ENCODE results near the gene PRKD2. TPM values are rescaled to one million over a fixed set of nuclear protein-coding genes. Genes with fewer than 3 reads are reported as not detected.

PRKD2 gene
- total RNA-seq, 1 donor from 2014 or later: 132 TPM

- Mint-ChIP-seq H3K4me1 (ENCODE audit: unreplicated experiment) (peaks cover 29% of the 10 kb centered on the region), H3K27ac (ENCODE audit: unreplicated experiment) (peak overlapping the region; percentile 30), H3K4me3 (ENCODE audit: unreplicated experiment) (peak overlapping the region; percentile 33), H3K27me3 (ENCODE audit: unreplicated experiment) (peaks cover 12% of the 10 kb centered on the region), H3K9me3 (ENCODE audit: unreplicated experiment) (no peaks in the 10 kb centered on the region), H3K36me3 (ENCODE audit: low read depth, unreplicated experiment) (peaks cover 14% of the 10 kb centered on the region)
- DNase-seq (ENCODE audit: low spot score): no peak
- no peak for TF ChIP-seq CTCF (IDR thresholded peaks at IDR 0.05; ENCODE audit: unreplicated experiment)
These were observed 24.5 kb upstream of the PRKD2 start for GRCh38 chr19:46741447-46741846.

GRCh38 chr19:46739290-46739771 lies 22.4 kb upstream of the PRKD2 start:
- Mint-ChIP-seq H3K4me1 (ENCODE audit: unreplicated experiment) (peaks cover 18% of the 10 kb centered on the region), H3K9me3 (ENCODE audit: unreplicated experiment) (no peaks in the 10 kb centered on the region), H3K36me3 (ENCODE audit: low read depth, unreplicated experiment) (peaks cover 15% of the 10 kb centered on the region), H3K27ac (ENCODE audit: unreplicated experiment) (no peak overlapping the region), H3K4me3 (ENCODE audit: unreplicated experiment) (peak overlapping the region; percentile 6), H3K27me3 (ENCODE audit: unreplicated experiment) (peaks cover 8% of the 10 kb centered on the region)
- no peak for DNase-seq (ENCODE audit: low spot score)
- no peak for TF ChIP-seq CTCF (IDR thresholded peaks at IDR 0.05; ENCODE audit: unreplicated experiment)

GRCh38 chr19:46737761-46738171 lies 20.9 kb upstream of the PRKD2 start:
- peaks cover 25% of the 10 kb centered on the region for H3K36me3 Mint-ChIP-seq (ENCODE audit: low read depth, unreplicated experiment)
- no peak for TF ChIP-seq CTCF (IDR thresholded peaks at IDR 0.05; ENCODE audit: unreplicated experiment)
- H3K4me3 Mint-ChIP-seq (ENCODE audit: unreplicated experiment): peak overlapping the region; percentile 53
- H3K9me3 Mint-ChIP-seq (ENCODE audit: unreplicated experiment): no peaks in the 10 kb centered on the region
- H3K4me1 Mint-ChIP-seq (ENCODE audit: unreplicated experiment): peaks cover 8% of the 10 kb centered on the region
- peak overlapping the region; percentile 52 for H3K27ac Mint-ChIP-seq (ENCODE audit: unreplicated experiment)
- H3K27me3 Mint-ChIP-seq (ENCODE audit: unreplicated experiment): peaks cover 4% of the 10 kb centered on the region
- DNase-seq (ENCODE audit: low spot score): no peak

GRCh38 chr19:46737298-46737654 lies 20.4 kb upstream of the PRKD2 start:
- Mint-ChIP-seq H3K27me3 (ENCODE audit: unreplicated experiment) (peaks cover 2% of the 10 kb centered on the region), H3K4me3 (ENCODE audit: unreplicated experiment) (no peak overlapping the region), H3K9me3 (ENCODE audit: unreplicated experiment) (no peaks in the 10 kb centered on the region), H3K27ac (ENCODE audit: unreplicated experiment) (no peak overlapping the region), H3K4me1 (ENCODE audit: unreplicated experiment) (peaks cover 7% of the 10 kb centered on the region), H3K36me3 (ENCODE audit: low read depth, unreplicated experiment) (peaks cover 25% of the 10 kb centered on the region)
- DNase-seq (ENCODE audit: low spot score): no peak
- TF ChIP-seq CTCF (IDR thresholded peaks at IDR 0.05; ENCODE audit: unreplicated experiment): no peak

- Mint-ChIP-seq H3K4me1 (ENCODE audit: unreplicated experiment) (peaks cover 1% of the 10 kb centered on the region), H3K36me3 (ENCODE audit: low read depth, unreplicated experiment) (peaks cover 31% of the 10 kb centered on the region), H3K9me3 (ENCODE audit: unreplicated experiment) (no peaks in the 10 kb centered on the region), H3K4me3 (ENCODE audit: unreplicated experiment) (no peak overlapping the region), H3K27ac (ENCODE audit: unreplicated experiment) (no peak overlapping the region), H3K27me3 (ENCODE audit: unreplicated experiment) (peaks cover 8% of the 10 kb centered on the region)
- TF ChIP-seq CTCF (IDR thresholded peaks at IDR 0.05; ENCODE audit: unreplicated experiment): no peak
- DNase-seq (ENCODE audit: low spot score): no peak
These were observed 19.8 kb upstream of the PRKD2 start for GRCh38 chr19:46736531-46737297.
